HepG2 (cell line): ENCODE data around the gene PPA1. TPM values are rescaled to one million over a fixed set of nuclear protein-coding genes. Genes with fewer than 3 reads are reported as not detected.

ENCODE experiments used
- ATAC-seq: fragments of 200-7000 bp; cut with Tn5 transposase; 3 replicates; pipeline ENCODE4 v1.9.1; 2020; ENCODE audit warnings: mild to moderate bottlenecking, moderate library complexity
- BruUV-seq: library from RNA; stranded (reverse); fragments of 400-500 nt; replicated peaks from 2 replicates; lab custom pipeline; 2021; lab: Mats Ljungman, UMichigan
- CTCF ChIA-PET: fragments of 300-600 bp; formaldehyde crosslinking; extraction: SDS; loops from one replicate; lab custom pipeline; 2021; ENCODE audit warnings: low total read pairs, inconsistent platforms, low intra/inter-chr PET ratio; lab: Yijun Ruan, JAX
- POLR2A ChIA-PET: fragments of 350-600 bp; sonication (Branson Sonifier 250); formaldehyde crosslinking; loops from one replicate; lab custom pipeline; 2020; ENCODE audit warnings: antibody characterized with exemption, inconsistent platforms; lab: Yijun Ruan, JAX
- DNase-seq: peaks from one replicate; pipeline ENCODE4 v3.0.0-alpha.2; 2015; ENCODE audit warnings: low spot score
- FAIRE-seq: peaks from 3 replicates; lab custom pipeline; 2011; peaks lifted over from hg19 to GRCh38; lab: Jason Lieb, UNC
- H2AFZ ChIP-seq: one replicate; pipeline ENCODE4 v1.6.1; 2011; ENCODE audit warnings: low read length, inconsistent platforms
- H3K27ac ChIP-seq: fragments of 300-600 bp; 3 replicates; pipeline ENCODE4 v1.8.0; 2011; ENCODE audit warnings: mixed run types, mild to moderate bottlenecking, mixed read lengths, low read length, inconsistent platforms; ENCODE audit not compliant: insufficient read depth; ENCODE audit errors: extremely low read length
- H3K27me3 ChIP-seq, 2 experiments: fragments of 200-600 bp in 1 of 2; 2 replicates in 1 of 2; 3 replicates in 1 of 2; pipeline versions ENCODE4 v1.6.0 to v1.8.0; 2011; ENCODE audit warnings: low read length in 2 of 2, mild to moderate bottlenecking in 2 of 2, moderate library complexity in 2 of 2, inconsistent platforms in 1 of 2; ENCODE audit not compliant: insufficient read depth in 2 of 2, control insufficient read depth in 1 of 2
- H3K36me3 ChIP-seq, 2 experiments: fragments of 200-600 bp in 1 of 2; replicated peaks in 1 of 2; 2 replicates in 1 of 2; 3 replicates in 1 of 2; pipeline versions ENCODE4 v1.5.1 to v1.8.0; 2011; ENCODE audit warnings: low read length in 2 of 2, inconsistent platforms in 1 of 2; ENCODE audit not compliant: insufficient read depth in 2 of 2, control insufficient read depth in 1 of 2
- H3K4me1 ChIP-seq: 2 replicates; pipeline ENCODE4 v1.5.1; 2012; ENCODE audit warnings: low read length, inconsistent platforms; ENCODE audit not compliant: insufficient read depth
- H3K4me2 ChIP-seq: 2 replicates; pipeline ENCODE4 v1.6.0; 2011; ENCODE audit warnings: low read depth, low read length, inconsistent platforms
- H3K4me3 ChIP-seq, 3 experiments: fragments of 200-600 bp in 1 of 3; sonication (generic), shearing (Covaris generic) in 1 of 3; replicated peaks in 1 of 3; 2 replicates each; pipeline ENCODE4 v1.5.1; 2011 to 2016; ENCODE audit warnings: low read length in 3 of 3, inconsistent platforms in 2 of 3, low read depth in 2 of 3, mild to moderate bottlenecking in 2 of 3, control low read depth in 1 of 3, mixed read lengths in 1 of 3; ENCODE audit not compliant: insufficient read depth in 1 of 3
- H3K79me2 ChIP-seq: one replicate; pipeline ENCODE4 v1.6.1; 2011; ENCODE audit warnings: low read length, inconsistent platforms; ENCODE audit not compliant: insufficient read depth
- H3K9ac ChIP-seq: 2 replicates; pipeline ENCODE4 v1.6.0; 2011; ENCODE audit warnings: mild to moderate bottlenecking, low read depth, low read length, inconsistent platforms; ENCODE audit not compliant: insufficient read depth
- H3K9me3 ChIP-seq: 2 replicates; pipeline ENCODE4 v1.5.1; 2012; ENCODE audit warnings: mild to moderate bottlenecking, low read length
- H4K20me1 ChIP-seq: 2 replicates; pipeline ENCODE4 v1.6.0; 2011; ENCODE audit warnings: inconsistent platforms, mild to moderate bottlenecking, low read length, moderate library complexity; ENCODE audit not compliant: insufficient read depth
- CREB1 ChIP-seq, 2 experiments: fragments of 450-650 bp in 1 of 2; IDR thresholded peaks; 2 replicates each; pipeline ENCODE4 v1.6.1; 2016 to 2017; ENCODE audit warnings: control low read depth in 1 of 2, mild to moderate bottlenecking in 1 of 2, missing compliant biosample characterization in 1 of 2, missing genetic modification characterization in 1 of 2
- EEA1 ChIP-seq: sonication (generic); formaldehyde crosslinking; IDR thresholded peaks from 2 replicates; pipeline ENCODE4 v1.5.1; 2020; ENCODE audit warnings: mild to moderate bottlenecking, missing genetic modification reagents, borderline replicate concordance
- GATA4 ChIP-seq: sonication (generic); IDR thresholded peaks from 2 replicates; pipeline ENCODE4 v1.6.1; 2016; ENCODE audit warnings: antibody characterized with exemption, low read depth, borderline replicate concordance
- HDAC6 ChIP-seq: fragments of 200-600 bp; sonication (generic); IDR thresholded peaks from 2 replicates; pipeline ENCODE4 v1.7.0; 2017; ENCODE audit warnings: mild to moderate bottlenecking, antibody characterized with exemption, low read length, low read depth
- MNT ChIP-seq: fragments of 450-650 bp; IDR thresholded peaks from 2 replicates; pipeline ENCODE4 v1.6.1; 2016
- MXI1 ChIP-seq: IDR thresholded peaks from 3 replicates; pipeline ENCODE4 v1.6.1; 2012; ENCODE audit warnings: low read depth, low read length, inconsistent platforms, borderline replicate concordance
- NONO ChIP-seq, 2 experiments: fragments of 450-650 bp in 1 of 2; sonication (generic) in 1 of 2; formaldehyde crosslinking in 1 of 2; IDR thresholded peaks in 1 of 2; conservative IDR thresholded peaks in 1 of 2; 2 replicates each; pipeline versions ENCODE4 v1.6.1 to v1.8.0; 2017 to 2022; ENCODE audit warnings: mild to moderate bottlenecking in 1 of 2, missing genetic modification reagents in 1 of 2, moderate library complexity in 1 of 2
- PRMT3 ChIP-seq: sonication (generic); formaldehyde crosslinking; IDR thresholded peaks from 2 replicates; pipeline ENCODE4 v1.8.1; 2022; ENCODE audit warnings: low read depth, mild to moderate bottlenecking, moderate library complexity, missing genetic modification reagents, borderline replicate concordance
- RFXANK ChIP-seq: IDR thresholded peaks from 2 replicates; pipeline ENCODE4 v1.6.1; 2016
- SAFB2 ChIP-seq: sonication (generic); formaldehyde crosslinking; IDR thresholded peaks from 2 replicates; pipeline ENCODE4 v1.5.1; 2020; ENCODE audit warnings: missing genetic modification reagents, low read depth, mild to moderate bottlenecking, borderline replicate concordance
- SIX4 ChIP-seq: sonication (generic); formaldehyde crosslinking; IDR thresholded peaks from 2 replicates; pipeline ENCODE4 v1.4.0; 2020; ENCODE audit warnings: missing genetic modification reagents
- STAG1 ChIP-seq: sonication (generic); formaldehyde crosslinking; IDR thresholded peaks from 2 replicates; pipeline ENCODE4 v1.4.0; 2020; ENCODE audit warnings: missing genetic modification reagents
- TBL1XR1 ChIP-seq: fragments of 150-350 bp; IDR thresholded peaks from 2 replicates; pipeline ENCODE4 v1.6.1; 2014; ENCODE audit warnings: borderline replicate concordance, low read length; ENCODE audit not compliant: partially characterized antibody
- ZBTB8A ChIP-seq: sonication (generic); formaldehyde crosslinking; IDR thresholded peaks from 2 replicates; pipeline ENCODE4 v1.4.0; 2020; ENCODE audit warnings: mild to moderate bottlenecking, low read depth, missing genetic modification reagents, borderline replicate concordance
- ZNF256 ChIP-seq: sonication (generic); formaldehyde crosslinking; conservative IDR thresholded peaks from 2 replicates; pipeline ENCODE4 v1.4.0; 2020; ENCODE audit warnings: missing genetic modification reagents
- ZNF362 ChIP-seq: sonication (generic); formaldehyde crosslinking; IDR thresholded peaks from 2 replicates; pipeline ENCODE4 v1.4.0; 2020; ENCODE audit warnings: missing genetic modification reagents, mild to moderate bottlenecking, borderline replicate concordance
- ZNF644 ChIP-seq: IDR thresholded peaks from 2 replicates; pipeline ENCODE4 v1.6.1; 2016; ENCODE audit warnings: low read depth
- WGBS: methylation state at CpG from one replicate; pipeline ENCODE4 v1.1.6; 2017; ENCODE audit warnings: low lambda C conversion rate; 5-methylcytosine and 5-hydroxymethylcytosine counted together
- in situ Hi-C: cut with HindIII; loops from 2 replicates; pipeline ENCODE4 v1.10.0; 2017; ENCODE audit warnings: low pct_unique_long_range_greater_than_20kb; ENCODE audit not compliant: extremely low pct_ligation_motif_present
- intact Hi-C: fragments of 100-400 bp; cut with micrococcal nuclease; formaldehyde crosslinking; loops from one replicate; pipeline ENCODE4 v1.10.0; 2022; ENCODE audit not compliant: unreplicated experiment
- polyA plus RNA-seq, 8 experiments: library from polyadenylated mRNA; depleted of rRNA in 3 of 8; stranded (reverse) in 7 of 8; unstranded in 1 of 8; fragments of >200 nt; fragmentation: Illumina TruSeq in 4 of 8; extraction: Trizol in 4 of 8; gene quantifications; 2 replicates each; pipeline versions ENCODE4 v1.2.1 to v1.2.3, GENCODE V29; 2011 to 2016; ENCODE audit warnings: low read depth in 4 of 8, missing spikeins in 1 of 8, mixed read lengths in 1 of 8; ENCODE audit not compliant: insufficient read depth in 1 of 8
- total RNA-seq, 5 experiments: library from RNA; depleted of rRNA; stranded (reverse); fragments of >200 nt; fragmentation: Illumina TruSeq; extraction: Trizol; gene quantifications; 2 replicates each; pipeline ENCODE4 v1.2.3, GENCODE V29; 2016; ENCODE audit warnings: low read depth in 1 of 5
- TF ChIP-seq, protein P1 (sequence below): sonication (generic); formaldehyde crosslinking; IDR thresholded peaks from 2 replicates; pipeline ENCODE4 v1.5.0; 2020; ENCODE audit warnings: mild to moderate bottlenecking, missing genetic modification reagents, moderate library complexity
- TF ChIP-seq, protein P2 (sequence below): IDR thresholded peaks from 2 replicates; pipeline ENCODE4 v1.6.1; 2012; ENCODE audit warnings: inconsistent platforms

The PPA1 gene
- total and polyA plus RNA-seq, 2 of the 13 experiments (the other 11 are each of a cell fraction or from before 2014, with no cell fraction given) = 136 to 250 TPM

GRCh38 chr10:70272925-70273316 lies 39.7 kb upstream of the PPA1 start:
- WGBS = 0% methylated on average over 4 of the region's 4 CpGs
- Histone ChIP-seq H3K4me3 (no peak overlapping the region), H3K79me2 (no peaks in the 10 kb centered on the region), H3K4me2 (peak overlapping the region; percentile 37), H3K9me3 (no peaks in the 10 kb centered on the region), H3K27me3 (peaks cover 0 to 18% of the 10 kb centered on the region in 2 experiments; a peak in 1 of 5 replicates), H3K4me1 (peaks cover 7% of the 10 kb centered on the region), H3K9ac (no peak overlapping the region), H4K20me1 (no peaks in the 10 kb centered on the region), H2AFZ (no peak overlapping the region), H3K27ac (no peak overlapping the region), H3K36me3 (no peaks in the 10 kb centered on the region)
- in situ Hi-C loops (loop anchor here (5.0 kb wide), 1 partner anchor 84 kb away; no protein-coding TSS in a partner anchor), intact Hi-C loops (loop anchor here (2.0 kb wide), 1 partner anchor 76 kb away; no protein-coding TSS in a partner anchor)
- CTCF ChIA-PET = no interaction called here
- POLR2A ChIA-PET = interaction anchor here (1.2 kb wide), 1 partner anchor 92 kb away, joined by 3 read pairs; no protein-coding TSS in a partner anchor
- TF ChIP-seq CREB1 (IDR thresholded peaks at IDR 0.05) = peak; percentile 54; the same call in 1 of the 2 replicates
- no peak for TF ChIP-seq CREB1 (CRISPR knock-in tag; IDR thresholded peaks at IDR 0.05)
- no peak for TF ChIP-seq ZNF362 (CRISPR knock-in tag)
- no peak for TF ChIP-seq NONO (IDR thresholded peaks at IDR 0.05)
- TF ChIP-seq NONO (CRISPR knock-in tag; conservative IDR thresholded peaks at IDR 0.05) = no peak
- TF ChIP-seq SIX4 = no peak
- TF ChIP-seq SAFB2 (CRISPR knock-in tag) = no peak
- peak; percentile 38 for TF ChIP-seq STAG1
- no peak for TF ChIP-seq ZNF644 (CRISPR knock-in tag)
- TF ChIP-seq MXI1 = no peak
- no peak for TF ChIP-seq RFXANK (CRISPR knock-in tag)
- TF ChIP-seq PRMT3 (CRISPR knock-in tag) = no peak
- TF ChIP-seq ZNF256 = no peak
- TF ChIP-seq ZBTB8A = no peak
- TF ChIP-seq, protein P1, sequence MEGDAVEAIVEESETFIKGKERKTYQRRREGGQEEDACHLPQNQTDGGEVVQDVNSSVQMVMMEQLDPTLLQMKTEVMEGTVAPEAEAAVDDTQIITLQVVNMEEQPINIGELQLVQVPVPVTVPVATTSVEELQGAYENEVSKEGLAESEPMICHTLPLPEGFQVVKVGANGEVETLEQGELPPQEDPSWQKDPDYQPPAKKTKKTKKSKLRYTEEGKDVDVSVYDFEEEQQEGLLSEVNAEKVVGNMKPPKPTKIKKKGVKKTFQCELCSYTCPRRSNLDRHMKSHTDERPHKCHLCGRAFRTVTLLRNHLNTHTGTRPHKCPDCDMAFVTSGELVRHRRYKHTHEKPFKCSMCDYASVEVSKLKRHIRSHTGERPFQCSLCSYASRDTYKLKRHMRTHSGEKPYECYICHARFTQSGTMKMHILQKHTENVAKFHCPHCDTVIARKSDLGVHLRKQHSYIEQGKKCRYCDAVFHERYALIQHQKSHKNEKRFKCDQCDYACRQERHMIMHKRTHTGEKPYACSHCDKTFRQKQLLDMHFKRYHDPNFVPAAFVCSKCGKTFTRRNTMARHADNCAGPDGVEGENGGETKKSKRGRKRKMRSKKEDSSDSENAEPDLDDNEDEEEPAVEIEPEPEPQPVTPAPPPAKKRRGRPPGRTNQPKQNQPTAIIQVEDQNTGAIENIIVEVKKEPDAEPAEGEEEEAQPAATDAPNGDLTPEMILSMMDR (CRISPR knock-in tag) = peak; percentile 25; the same call in 1 of the 2 replicates
- no peak for TF ChIP-seq HDAC6
- TF ChIP-seq GATA4 = no peak
- TF ChIP-seq, protein P2, sequence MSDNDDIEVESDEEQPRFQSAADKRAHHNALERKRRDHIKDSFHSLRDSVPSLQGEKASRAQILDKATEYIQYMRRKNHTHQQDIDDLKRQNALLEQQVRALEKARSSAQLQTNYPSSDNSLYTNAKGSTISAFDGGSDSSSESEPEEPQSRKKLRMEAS = no peak
- TF ChIP-seq MNT = no peak
- no peak for TF ChIP-seq EEA1 (CRISPR knock-in tag)
- TF ChIP-seq TBL1XR1 = no peak
- no TSS peak for BruUV-seq
- peak; percentile 70 for ATAC-seq
- no peak for FAIRE-seq
- no peak for DNase-seq
